HEK293 (cell line): ENCODE results near the gene WDR70.
"Not testable (repeated sequence)": the region's sequence is repeated elsewhere in the genome, so short reads cannot be mapped to it uniquely, and the experiment has no call there.

ENCODE experiments used
- CTCF ChIA-PET: fragments of 350-600 bp; formaldehyde crosslinking; extraction: SDS; loops from one replicate; lab custom pipeline; 2021; ENCODE audit warnings: antibody characterized with exemption; lab: Yijun Ruan, JAX
- POLR2A ChIA-PET: fragments of 300-600 bp; formaldehyde crosslinking; extraction: SDS; loops from one replicate; lab custom pipeline; 2020; ENCODE audit warnings: antibody characterized with exemption, inconsistent platforms; lab: Yijun Ruan, JAX
- H3K27ac ChIP-seq: fragments of 200-500 bp; sonication (Bioruptor generic); 2 replicates; pipeline ENCODE4 v1.5.1; 2014; ENCODE audit warnings: low read depth, low read length, control low read depth, inconsistent platforms; ENCODE audit errors: extremely low read depth
- H3K36me3 ChIP-seq, 2 experiments: fragments of 200-500 bp in 1 of 2; sonication (Bioruptor generic) in 1 of 2; 1 replicate in 1 of 2; 2 replicates in 1 of 2; pipeline ENCODE4 v1.5.1; 2014 to 2017; ENCODE audit warnings: inconsistent platforms in 2 of 2, low read length in 2 of 2; ENCODE audit not compliant: control insufficient read depth in 2 of 2, insufficient read depth in 1 of 2
- H3K4me1 ChIP-seq: fragments of 200-500 bp; sonication (Bioruptor generic); 2 replicates; pipeline ENCODE4 v1.5.1; 2014; ENCODE audit warnings: mild to moderate bottlenecking, low read length, inconsistent platforms; ENCODE audit not compliant: control insufficient read depth, insufficient read depth
- H3K4me3 ChIP-seq: 2 replicates; pipeline ENCODE4 v1.5.1; 2011; ENCODE audit warnings: low read depth, mild to moderate bottlenecking, control low read depth, low read length, moderate library complexity
- H3K9me3 ChIP-seq: fragments of 200-500 bp; sonication (Bioruptor generic); 2 replicates; pipeline ENCODE4 v1.5.1; 2014; ENCODE audit warnings: low read depth, low read length, inconsistent platforms; ENCODE audit not compliant: control insufficient read depth, insufficient read depth
- GLIS1 ChIP-seq: fragments of 450-650 bp; formaldehyde crosslinking; IDR thresholded peaks from 2 replicates; pipeline ENCODE4 v1.5.1; 2016; ENCODE audit warnings: missing biosample characterization, missing genetic modification characterization
- KLF10 ChIP-seq: fragments of 450-650 bp; IDR thresholded peaks from 2 replicates; pipeline ENCODE4 v1.5.1; 2018; ENCODE audit warnings: missing biosample characterization, mild to moderate bottlenecking, missing genetic modification characterization
- MYNN ChIP-seq: fragments of 450-650 bp; formaldehyde crosslinking; IDR thresholded peaks from 2 replicates; pipeline ENCODE4 v1.5.1; 2016; ENCODE audit warnings: missing biosample characterization, missing genetic modification characterization, borderline replicate concordance
- ZEB2 ChIP-seq: fragments of 450-650 bp; formaldehyde crosslinking; IDR thresholded peaks from 2 replicates; pipeline ENCODE4 v1.5.1; 2016; ENCODE audit warnings: missing biosample characterization, missing genetic modification characterization
- ZNF132 ChIP-seq: fragments of 450-650 bp; formaldehyde crosslinking; IDR thresholded peaks from 2 replicates; pipeline ENCODE4 v1.5.1; 2017; ENCODE audit warnings: missing biosample characterization, missing genetic modification characterization, borderline replicate concordance
- ZNF146 ChIP-seq: fragments of 450-650 bp; formaldehyde crosslinking; IDR thresholded peaks from 2 replicates; pipeline ENCODE4 v1.5.1; 2016; ENCODE audit warnings: missing biosample characterization, missing genetic modification characterization
- ZNF169 ChIP-seq: fragments of 450-650 bp; formaldehyde crosslinking; IDR thresholded peaks from 2 replicates; pipeline ENCODE4 v1.5.1; 2016; ENCODE audit warnings: missing biosample characterization, missing genetic modification characterization
- ZNF362 ChIP-seq: fragments of 450-650 bp; formaldehyde crosslinking; IDR thresholded peaks from 2 replicates; pipeline ENCODE4 v1.5.1; 2016; ENCODE audit warnings: missing biosample characterization, missing genetic modification characterization
- ZNF423 ChIP-seq: fragments of 450-650 bp; formaldehyde crosslinking; IDR thresholded peaks from 2 replicates; pipeline ENCODE4 v1.5.1; 2016; ENCODE audit warnings: missing biosample characterization, missing genetic modification characterization
- ZNF623 ChIP-seq: fragments of 450-650 bp; formaldehyde crosslinking; IDR thresholded peaks from 2 replicates; pipeline ENCODE4 v1.5.1; 2016; ENCODE audit warnings: missing biosample characterization, missing genetic modification characterization
- ZNF701 ChIP-seq: fragments of 450-650 bp; formaldehyde crosslinking; IDR thresholded peaks from 2 replicates; pipeline ENCODE4 v1.5.1; 2016; ENCODE audit warnings: missing biosample characterization, missing genetic modification characterization
- ZSCAN4 ChIP-seq: fragments of 450-650 bp; formaldehyde crosslinking; IDR thresholded peaks from 2 replicates; pipeline ENCODE4 v1.5.1; 2017; ENCODE audit warnings: missing biosample characterization, missing genetic modification characterization

WDR70 gene

DNA sequence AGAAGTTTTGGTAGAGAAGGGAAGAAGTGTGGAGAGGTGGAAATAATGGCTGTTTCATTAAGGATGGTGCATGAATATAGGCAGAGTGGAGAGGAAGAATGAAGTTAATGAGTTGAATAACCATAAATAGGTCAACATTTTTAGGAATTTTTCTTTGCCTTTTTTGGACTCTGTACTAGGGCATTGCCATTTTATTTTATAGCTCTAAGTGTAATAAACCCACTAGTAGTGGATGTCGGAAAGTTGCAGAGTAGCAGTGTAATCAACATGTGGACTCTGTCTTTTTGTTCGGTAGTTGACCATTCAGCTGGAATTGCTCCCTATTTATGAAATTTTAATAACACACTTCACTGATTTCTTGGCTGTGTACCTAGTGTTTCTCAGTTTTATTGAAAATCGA is 199.1 kb downstream of the WDR70 start:
- no peaks in the 10 kb centered on the region; the same call in 1 of the 2 replicates for H3K9me3 ChIP-seq
- H3K27ac ChIP-seq: no peak overlapping the region
- POLR2A ChIA-PET: no interaction called here
- CTCF ChIA-PET: interaction anchor here (2.0 kb wide), 1 partner anchor 165 kb away, joined by 11 read pairs; no protein-coding TSS in a partner anchor
- TF ChIP-seq KLF10 (tag by site-specific recombination): no peak
- no peak for TF ChIP-seq ZEB2 (tag by site-specific recombination)
- TF ChIP-seq MYNN (tag by site-specific recombination): no peak
- TF ChIP-seq ZNF132 (tag by site-specific recombination): no peak
- no peak for TF ChIP-seq ZSCAN4 (tag by site-specific recombination)
- TF ChIP-seq, all 188 proteins: peak for 0
- no peak overlapping the region for H3K4me3 ChIP-seq
- no peaks in the 10 kb centered on the region for H3K36me3 ChIP-seq
- H3K4me1 ChIP-seq: no peaks in the 10 kb centered on the region; the same call in 1 of the 2 replicates

DNA sequence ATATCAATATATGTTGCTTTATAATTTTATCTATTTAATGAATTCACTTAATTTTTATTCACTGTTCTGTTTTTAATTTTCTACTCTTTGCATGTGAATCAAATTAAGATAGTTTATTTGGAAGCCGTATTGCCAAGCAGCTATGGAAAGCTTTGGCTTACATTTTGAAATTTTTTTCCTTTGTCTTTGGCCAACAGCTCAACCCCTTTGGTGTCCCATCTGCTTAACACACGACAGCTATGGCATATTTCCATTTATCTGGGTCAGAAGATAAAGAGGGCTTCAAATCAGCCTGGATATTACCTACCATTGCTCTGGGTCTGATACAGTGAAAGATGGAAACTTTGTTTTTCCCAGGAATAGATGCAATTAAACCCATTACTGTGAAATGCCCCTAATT is 201.0 kb downstream of the WDR70 start:
- ChIA-PET CTCF (no interaction called here), POLR2A (no interaction called here)
- Histone ChIP-seq H3K4me1 (no peaks in the 10 kb centered on the region; the same call in 1 of the 2 replicates), H3K36me3 (no peaks in the 10 kb centered on the region), H3K27ac (no peak overlapping the region), H3K4me3 (no peak overlapping the region), H3K9me3 (no peaks in the 10 kb centered on the region)
- no peak for TF ChIP-seq GLIS1 (tag by site-specific recombination)
- no peak for TF ChIP-seq ZNF169 (tag by site-specific recombination)
- TF ChIP-seq, all 188 proteins: peak for 0

GRCh38 chr5:37582202-37582601 is 203.1 kb downstream of the WDR70 start:
- H3K36me3 ChIP-seq: no peaks in the 10 kb centered on the region
- POLR2A ChIA-PET: no interaction called here
- no peak for TF ChIP-seq ZNF701 (tag by site-specific recombination)
- no peak for TF ChIP-seq ZNF362
- no peak for TF ChIP-seq ZNF623 (tag by site-specific recombination)
- no peak for TF ChIP-seq ZNF423
- no peak for TF ChIP-seq ZNF169 (tag by site-specific recombination)
- CTCF ChIA-PET: interaction anchor here (0.9 kb wide), 1 partner anchor 140 kb away, joined by 3 read pairs; no protein-coding TSS in a partner anchor
- no peaks in the 10 kb centered on the region for H3K9me3 ChIP-seq
- no peak overlapping the region for H3K4me3 ChIP-seq
- no peak overlapping the region for H3K27ac ChIP-seq
- H3K4me1 ChIP-seq: no peaks in the 10 kb centered on the region

- H3K36me3 ChIP-seq, H3K27ac ChIP-seq, H3K4me1 ChIP-seq, CTCF ChIA-PET, H3K4me3 ChIP-seq, H3K9me3 ChIP-seq, POLR2A ChIA-PET: not testable (repeated sequence)
- peak; percentile 90 for TF ChIP-seq ZNF146
Measured at GRCh38 chr5:37593292-37593691, 214.2 kb downstream of the WDR70 start.

- H3K4me1 ChIP-seq, H3K36me3 ChIP-seq, H3K9me3 ChIP-seq, H3K27ac ChIP-seq, POLR2A ChIA-PET, H3K4me3 ChIP-seq: not testable (repeated sequence)
- CTCF ChIA-PET: interaction anchor here (0.6 kb wide), 1 partner anchor 570 kb away, joined by 3 read pairs; no protein-coding TSS in a partner anchor
Measured at GRCh38 chr5:37594864-37595263, 215.7 kb downstream of the WDR70 start.
